Fibroblast of the aortic adventitia (primary cell): Measurements from ENCODE around the gene CDK5. TPM values are rescaled to one million over a fixed set of nuclear protein-coding genes. Genes with fewer than 3 reads are reported as not detected.

Experiments
- DNase-seq: peaks from one replicate; pipeline ENCODE4 v3.0.0-alpha.2; 2010; ENCODE audit warnings: low read depth
- H3K4me3 ChIP-seq: 2 replicates; pipeline ENCODE4 v1.5.1; 2011; ENCODE audit warnings: low read depth, mild to moderate bottlenecking, control low read depth, low read length, moderate library complexity
- total RNA-seq: library from RNA; depleted of rRNA; stranded (reverse); fragments of >200 nt; gene quantifications from 2 replicates; pipeline ENCODE4 v1.2.3, GENCODE V29; 2012; ENCODE audit warnings: low replicate concordance
- TF ChIP-seq, protein P1 (sequence below): IDR thresholded peaks from 2 replicates; pipeline ENCODE4 v1.5.1; 2011; ENCODE audit warnings: mild to moderate bottlenecking, low read length, control low read depth, inconsistent platforms; ENCODE audit not compliant: insufficient read depth

CDK5 gene
- total RNA-seq, 1 donor: 16.1 TPM

GRCh38 chr7:151078233-151079040, 20.7 kb upstream of the CDK5 start:
- TF ChIP-seq, protein P1, sequence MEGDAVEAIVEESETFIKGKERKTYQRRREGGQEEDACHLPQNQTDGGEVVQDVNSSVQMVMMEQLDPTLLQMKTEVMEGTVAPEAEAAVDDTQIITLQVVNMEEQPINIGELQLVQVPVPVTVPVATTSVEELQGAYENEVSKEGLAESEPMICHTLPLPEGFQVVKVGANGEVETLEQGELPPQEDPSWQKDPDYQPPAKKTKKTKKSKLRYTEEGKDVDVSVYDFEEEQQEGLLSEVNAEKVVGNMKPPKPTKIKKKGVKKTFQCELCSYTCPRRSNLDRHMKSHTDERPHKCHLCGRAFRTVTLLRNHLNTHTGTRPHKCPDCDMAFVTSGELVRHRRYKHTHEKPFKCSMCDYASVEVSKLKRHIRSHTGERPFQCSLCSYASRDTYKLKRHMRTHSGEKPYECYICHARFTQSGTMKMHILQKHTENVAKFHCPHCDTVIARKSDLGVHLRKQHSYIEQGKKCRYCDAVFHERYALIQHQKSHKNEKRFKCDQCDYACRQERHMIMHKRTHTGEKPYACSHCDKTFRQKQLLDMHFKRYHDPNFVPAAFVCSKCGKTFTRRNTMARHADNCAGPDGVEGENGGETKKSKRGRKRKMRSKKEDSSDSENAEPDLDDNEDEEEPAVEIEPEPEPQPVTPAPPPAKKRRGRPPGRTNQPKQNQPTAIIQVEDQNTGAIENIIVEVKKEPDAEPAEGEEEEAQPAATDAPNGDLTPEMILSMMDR: no peak
- peak; percentile 66 for DNase-seq
- peak overlapping the region; percentile 9 for H3K4me3 ChIP-seq

DNA sequence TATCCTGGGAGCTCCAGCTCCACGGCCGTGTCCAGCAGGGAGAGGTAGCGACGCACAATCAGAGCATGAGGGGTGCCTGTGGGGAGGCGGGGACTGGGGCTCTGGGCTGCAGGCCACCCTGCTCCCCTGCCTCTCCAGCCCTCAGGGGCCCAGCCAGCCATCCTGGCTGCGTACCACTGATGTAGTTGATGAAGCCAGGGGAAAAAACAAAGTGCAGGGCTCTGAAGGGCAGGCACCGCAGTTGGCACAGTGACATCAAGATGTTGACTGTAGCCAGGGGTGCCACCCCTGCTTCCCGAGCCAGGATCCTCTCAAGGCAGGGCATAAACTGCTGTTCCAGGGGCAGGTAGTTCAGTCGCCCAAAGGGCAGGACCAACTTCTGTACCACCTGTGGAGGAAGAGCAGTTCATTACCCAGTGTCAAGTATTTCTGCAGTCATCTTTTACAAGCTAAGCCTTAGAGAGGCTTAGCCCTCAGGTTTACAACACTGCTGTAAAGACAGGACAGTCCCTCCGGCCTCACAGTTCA, 20.1 kb upstream of the CDK5 start:
- no peak overlapping the region for H3K4me3 ChIP-seq
- DNase-seq: no peak
- TF ChIP-seq, protein P1: no peak

- H3K4me3 ChIP-seq: no peak overlapping the region
- no peak for DNase-seq
- TF ChIP-seq, protein P1: peak; percentile 50
Observed at GRCh38 chr7:151076863-151077704, 19.4 kb upstream of the CDK5 start.

DNA sequence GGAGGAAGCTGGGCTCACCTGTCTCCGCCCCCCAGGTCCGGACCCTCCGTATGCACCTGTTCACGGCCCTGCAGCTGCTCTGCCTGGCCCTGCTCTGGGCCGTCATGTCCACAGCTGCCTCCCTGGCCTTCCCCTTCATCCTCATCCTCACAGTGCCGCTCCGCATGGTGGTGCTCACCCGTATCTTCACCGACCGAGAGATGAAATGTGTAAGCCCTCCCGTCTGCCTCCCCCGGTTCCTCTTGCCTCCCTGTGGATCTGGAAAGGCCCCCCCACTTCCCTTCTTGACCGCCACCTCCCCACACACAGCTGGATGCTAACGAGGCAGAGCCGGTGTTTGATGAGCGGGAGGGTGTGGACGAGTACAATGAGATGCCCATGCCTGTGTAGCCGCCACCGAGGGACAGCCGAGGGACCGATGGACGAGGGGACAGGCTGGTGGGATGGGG, 18.3 kb upstream of the CDK5 start:
- TF ChIP-seq, protein P1: no peak
- no peak overlapping the region for H3K4me3 ChIP-seq
- no peak for DNase-seq

- H3K4me3 ChIP-seq: no peak overlapping the region
- TF ChIP-seq, protein P1: no peak
- DNase-seq: no peak
Observed at GRCh38 chr7:151075662-151075971, 17.9 kb upstream of the CDK5 start.

DNA sequence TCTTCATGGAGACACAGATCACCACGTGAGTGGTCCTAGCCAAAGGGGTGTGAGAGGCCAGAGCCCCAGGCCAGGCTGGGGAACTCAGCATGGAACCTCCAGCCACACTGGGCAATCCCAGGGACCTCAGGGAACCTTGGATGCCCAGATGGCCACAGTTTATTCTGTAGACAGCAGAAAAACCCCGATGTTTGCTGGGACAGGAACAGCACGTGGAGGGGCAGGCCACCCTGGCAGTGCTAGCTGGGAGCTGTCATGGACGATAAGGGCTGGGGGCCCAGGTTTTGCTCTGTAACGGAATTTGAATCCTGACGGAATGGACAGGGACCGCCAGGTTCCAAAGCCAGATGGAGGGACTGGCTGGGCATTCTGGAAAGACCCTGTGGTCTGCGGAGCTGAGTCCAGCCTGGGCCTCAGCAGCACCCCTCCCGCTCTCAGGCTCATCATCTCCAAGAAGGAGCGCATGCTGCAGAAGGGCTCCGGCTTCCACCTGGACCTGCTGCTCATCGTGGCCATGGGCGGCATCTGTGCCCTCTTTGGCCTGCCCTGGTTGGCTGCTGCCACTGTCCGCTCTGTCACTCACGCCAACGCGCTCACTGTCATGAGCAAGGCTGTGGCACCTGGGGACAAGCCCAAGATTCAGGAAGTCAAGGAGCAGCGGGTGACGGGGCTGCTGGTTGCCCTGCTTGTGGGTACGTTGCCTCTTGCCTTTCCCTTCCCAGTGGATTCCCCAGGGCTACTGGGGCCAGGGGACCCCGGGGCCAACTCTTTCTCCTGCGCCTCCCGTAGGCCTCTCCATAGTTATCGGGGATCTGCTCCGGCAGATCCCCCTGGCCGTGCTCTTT, 17.3 kb upstream of the CDK5 start:
- H3K4me3 ChIP-seq: no peak overlapping the region
- TF ChIP-seq, protein P1: no peak
- DNase-seq: no peak
